DND-41 (cell line): ENCODE data around the gene HSBP1.

Experiments used
- ATAC-seq: fragments of 200-7000 bp; cut with Tn5 transposase; 3 replicates; pipeline ENCODE4 v1.9.1; 2021; ENCODE audit warnings: low read depth; ENCODE audit not compliant: insufficient read depth
- DNase-seq: peaks from one replicate; pipeline ENCODE4 v3.0.0-alpha.2; 2020
- H2AFZ ChIP-seq: 2 replicates; pipeline ENCODE4 v1.6.0; 2012; ENCODE audit warnings: low read depth, low read length
- H3K27ac ChIP-seq: 2 replicates; pipeline ENCODE4 v1.5.1; 2012; ENCODE audit warnings: low read length, inconsistent platforms
- H3K27me3 ChIP-seq: fragments of 200-600 bp; sonication (generic); 2 replicates; pipeline ENCODE4 v1.6.0; 2012; ENCODE audit warnings: low read length, mild to moderate bottlenecking, inconsistent platforms; ENCODE audit not compliant: insufficient read depth, poor library complexity
- H3K36me3 ChIP-seq: 2 replicates; pipeline ENCODE4 v1.5.1; 2012; ENCODE audit warnings: low read length, inconsistent platforms; ENCODE audit not compliant: insufficient read depth
- H3K4me1 ChIP-seq: 2 replicates; pipeline ENCODE4 v1.5.1; 2012; ENCODE audit warnings: mild to moderate bottlenecking, low read length; ENCODE audit not compliant: insufficient read depth
- H3K4me2 ChIP-seq: 2 replicates; pipeline ENCODE4 v1.6.0; 2012; ENCODE audit warnings: mild to moderate bottlenecking, moderate library complexity, low read length, inconsistent platforms; ENCODE audit not compliant: insufficient read depth
- H3K4me3 ChIP-seq, 2 experiments: fragments of 200-600 bp in 1 of 2; shearing (Covaris generic) in 1 of 2; 2 replicates each; pipeline ENCODE4 v1.5.1; 2012 to 2016; ENCODE audit warnings: inconsistent platforms in 2 of 2, low read length in 2 of 2, mild to moderate bottlenecking in 2 of 2, low read depth in 1 of 2, moderate library complexity in 1 of 2
- H3K79me2 ChIP-seq: 2 replicates; pipeline ENCODE4 v1.6.0; 2012; ENCODE audit warnings: low read length, inconsistent platforms; ENCODE audit not compliant: insufficient read depth
- H3K9ac ChIP-seq: 2 replicates; pipeline ENCODE4 v1.6.0; 2012; ENCODE audit warnings: low read depth, mild to moderate bottlenecking, inconsistent platforms, low read length, moderate library complexity
- H3K9me3 ChIP-seq: 2 replicates; pipeline ENCODE4 v1.5.1; 2012; ENCODE audit warnings: low read length, moderate library complexity, mild to moderate bottlenecking, inconsistent platforms; ENCODE audit not compliant: insufficient read depth, severe bottlenecking
- H4K20me1 ChIP-seq: 2 replicates; pipeline ENCODE4 v1.6.0; 2012; ENCODE audit warnings: low read length; ENCODE audit not compliant: insufficient read depth
- CTCF ChIP-seq: IDR thresholded peaks from 2 replicates; pipeline ENCODE4 v1.5.1; 2012; ENCODE audit warnings: borderline replicate concordance, low read length, moderate library complexity, mild to moderate bottlenecking; ENCODE audit not compliant: poor library complexity, severe bottlenecking; ENCODE audit errors: extremely low read depth
- EZH2 ChIP-seq: IDR thresholded peaks from 3 replicates; pipeline ENCODE4 v1.6.1; 2012; ENCODE audit warnings: borderline replicate concordance, low read depth, mild to moderate bottlenecking, moderate library complexity, low read length, inconsistent platforms; ENCODE audit not compliant: severe bottlenecking

Gene HSBP1

GRCh38 chr16:83807327-83807709 lies 460 bp upstream of the HSBP1 start:
- peak overlapping the region; percentile 85 for H2AFZ ChIP-seq
- peak overlapping the region; percentile 93; the same call in 1 of the 2 replicates for H3K9ac ChIP-seq
- no peaks in the 10 kb centered on the region for H3K9me3 ChIP-seq
- H3K27ac ChIP-seq = 0 out of 2 replicates have a peak overlapping the region, but pooled peaks have one; percentile 26
- peaks cover 29% of the 10 kb centered on the region for H3K79me2 ChIP-seq
- peaks cover 34% of the 10 kb centered on the region for H3K36me3 ChIP-seq
- no peak; the same call in 2 of the 3 replicates for ATAC-seq
- DNase-seq = no peak
- peaks cover 3% of the 10 kb centered on the region for H3K27me3 ChIP-seq
- peaks cover 15% of the 10 kb centered on the region for H4K20me1 ChIP-seq
- peak overlapping the region; percentile 87 for H3K4me2 ChIP-seq
- peak overlapping the region in 1 of 2 experiments; percentile 96; a peak in 3 of 4 replicates for H3K4me3 ChIP-seq
- peaks cover 31% of the 10 kb centered on the region for H3K4me1 ChIP-seq
- TF ChIP-seq EZH2 (no peak), CTCF (no peak)

- Histone ChIP-seq H3K27me3 (no peaks in the 10 kb centered on the region), H3K4me2 (peak overlapping the region; percentile 87), H3K27ac (peak overlapping the region; percentile 87), H3K36me3 (peaks cover 41% of the 10 kb centered on the region), H4K20me1 (peaks cover 21% of the 10 kb centered on the region), H3K4me1 (peaks cover 31% of the 10 kb centered on the region), H3K79me2 (peaks cover 29% of the 10 kb centered on the region), H2AFZ (peak overlapping the region; percentile 98), H3K4me3 (peak overlapping the region; percentile 57 to 96), H3K9me3 (no peaks in the 10 kb centered on the region), H3K9ac (peak overlapping the region; percentile 93)
- DNase-seq = no peak
- ATAC-seq = no peak
- TF ChIP-seq CTCF = no peak
- no peak for TF ChIP-seq EZH2
Observed at GRCh38 chr16:83808573-83809014, 816 bp downstream of the HSBP1 start.

- Histone ChIP-seq H4K20me1 (peaks cover 21% of the 10 kb centered on the region), H3K4me1 (peaks cover 31% of the 10 kb centered on the region), H3K36me3 (peaks cover 41% of the 10 kb centered on the region), H3K4me3 (peak overlapping the region; percentile 57 to 96; a peak in 3 of 4 replicates), H3K79me2 (peaks cover 29% of the 10 kb centered on the region), H3K4me2 (peak overlapping the region; percentile 87), H3K27ac (peak overlapping the region; percentile 87; the same call in 1 of the 2 replicates), H3K9ac (peak overlapping the region; percentile 93), H2AFZ (no peak overlapping the region), H3K9me3 (no peaks in the 10 kb centered on the region), H3K27me3 (no peaks in the 10 kb centered on the region)
- DNase-seq (no peak), ATAC-seq (no peak)
- TF ChIP-seq CTCF (no peak), EZH2 (no peak)
Observed at GRCh38 chr16:83809092-83809491, 1.3 kb downstream of the HSBP1 start.

- Histone ChIP-seq H3K27ac (no peak overlapping the region), H4K20me1 (peaks cover 21% of the 10 kb centered on the region), H2AFZ (no peak overlapping the region), H3K79me2 (peaks cover 29% of the 10 kb centered on the region), H3K9me3 (no peaks in the 10 kb centered on the region), H3K27me3 (no peaks in the 10 kb centered on the region), H3K4me1 (peaks cover 31% of the 10 kb centered on the region), H3K4me2 (peak overlapping the region; percentile 31; the same call in 1 of the 2 replicates), H3K9ac (no peak overlapping the region), H3K36me3 (peaks cover 41% of the 10 kb centered on the region), H3K4me3 (no peak overlapping the region)
- TF ChIP-seq EZH2 = no peak
- TF ChIP-seq CTCF = no peak
- ATAC-seq (no peak), DNase-seq (no peak)
Observed at GRCh38 chr16:83810901-83811300, 3.1 kb downstream of the HSBP1 start.
